Gastroesophageal sphincter (tissue), 3 donors: ENCODE measurements around the gene GCN1.

Experiments used
- POLR2A ChIP-seq, 2 donors: fragments of 450-650 bp; IDR thresholded peaks; one replicate each; pipeline ENCODE4 v1.6.1; 2017; ENCODE audit warnings: antibody characterized with exemption in 2 of 2, mild to moderate bottlenecking in 2 of 2, moderate library complexity in 1 of 2
- TF ChIP-seq, protein P1 (sequence below), 4 experiments: fragments of 200-600 bp in 2 of 4; fragments of 450-650 bp in 2 of 4; sonication (generic) in 1 of 4; IDR thresholded peaks; one replicate each; pipeline ENCODE4 v1.5.1; 2017 to 2019; ENCODE audit warnings: antibody characterized with exemption in 4 of 4, mild to moderate bottlenecking in 2 of 4, moderate library complexity in 2 of 4

DNA sequence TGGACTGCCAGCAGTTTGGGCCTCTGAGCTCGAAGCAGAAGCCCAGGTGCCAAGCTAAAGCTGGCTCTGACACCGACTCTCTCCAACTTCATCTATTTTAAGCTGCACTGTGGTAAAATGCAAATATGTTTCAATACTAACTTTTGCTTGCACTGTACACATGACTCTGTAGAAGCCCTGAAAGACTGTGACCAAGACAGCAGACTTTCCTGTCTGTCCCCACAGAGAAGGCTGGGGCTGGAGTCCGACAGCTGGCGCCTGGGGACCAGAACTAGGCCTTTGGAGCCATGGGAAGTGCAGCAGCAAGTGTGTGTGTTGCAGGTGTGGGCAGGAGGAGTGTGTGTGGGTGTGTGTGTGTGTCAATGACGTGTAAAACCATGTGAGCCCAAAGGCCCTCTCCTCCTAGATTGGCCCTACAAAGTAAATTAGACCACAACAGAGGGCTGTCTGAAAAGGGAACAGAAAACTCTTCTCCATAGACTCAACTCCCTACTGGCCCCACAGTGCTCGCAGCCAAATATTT, 61.6 kb downstream of the GCN1 start:
- TF ChIP-seq, protein P1, sequence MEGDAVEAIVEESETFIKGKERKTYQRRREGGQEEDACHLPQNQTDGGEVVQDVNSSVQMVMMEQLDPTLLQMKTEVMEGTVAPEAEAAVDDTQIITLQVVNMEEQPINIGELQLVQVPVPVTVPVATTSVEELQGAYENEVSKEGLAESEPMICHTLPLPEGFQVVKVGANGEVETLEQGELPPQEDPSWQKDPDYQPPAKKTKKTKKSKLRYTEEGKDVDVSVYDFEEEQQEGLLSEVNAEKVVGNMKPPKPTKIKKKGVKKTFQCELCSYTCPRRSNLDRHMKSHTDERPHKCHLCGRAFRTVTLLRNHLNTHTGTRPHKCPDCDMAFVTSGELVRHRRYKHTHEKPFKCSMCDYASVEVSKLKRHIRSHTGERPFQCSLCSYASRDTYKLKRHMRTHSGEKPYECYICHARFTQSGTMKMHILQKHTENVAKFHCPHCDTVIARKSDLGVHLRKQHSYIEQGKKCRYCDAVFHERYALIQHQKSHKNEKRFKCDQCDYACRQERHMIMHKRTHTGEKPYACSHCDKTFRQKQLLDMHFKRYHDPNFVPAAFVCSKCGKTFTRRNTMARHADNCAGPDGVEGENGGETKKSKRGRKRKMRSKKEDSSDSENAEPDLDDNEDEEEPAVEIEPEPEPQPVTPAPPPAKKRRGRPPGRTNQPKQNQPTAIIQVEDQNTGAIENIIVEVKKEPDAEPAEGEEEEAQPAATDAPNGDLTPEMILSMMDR (IDR thresholded peaks at IDR 0.05): no peak
- no peak for TF ChIP-seq POLR2A (IDR thresholded peaks at IDR 0.05)
